Measurements from ENCODE around the gene CRACDL.

CRACDL gene

GRCh38 chr2:98800330-98801064 lies 135.5 kb downstream of the CRACDL start:
- no peak for FAIRE-seq

GRCh38 chr2:98799375-98800329 lies 136.4 kb downstream of the CRACDL start:
- FAIRE-seq = no peak

GRCh38 chr2:98796775-98797544 lies 139.1 kb downstream of the CRACDL start:
- FAIRE-seq = no peak

- FAIRE-seq = no peak
These were observed 139.9 kb downstream of the CRACDL start for GRCh38 chr2:98795891-98796676.

GRCh38 chr2:98793897-98794830 lies 141.9 kb downstream of the CRACDL start:
- no peak for FAIRE-seq

GRCh38 chr2:98793275-98793674 lies 142.8 kb downstream of the CRACDL start:
- no peak for FAIRE-seq

GRCh38 chr2:98790221-98790620 lies 145.8 kb downstream of the CRACDL start:
- no peak for FAIRE-seq

GRCh38 chr2:98787700-98788099 lies 148.3 kb downstream of the CRACDL start:
- FAIRE-seq = no peak

- no peak for FAIRE-seq
These were observed 149.8 kb downstream of the CRACDL start for GRCh38 chr2:98786179-98786578.

- FAIRE-seq = no peak
These were observed 153.5 kb downstream of the CRACDL start for GRCh38 chr2:98782570-98782969.

GRCh38 chr2:98781822-98782221 lies 154.2 kb downstream of the CRACDL start:
- FAIRE-seq = no peak

- no peak for FAIRE-seq
These were observed 157.1 kb downstream of the CRACDL start for GRCh38 chr2:98778741-98779483.

- no peak for FAIRE-seq
These were observed 157.9 kb downstream of the CRACDL start for GRCh38 chr2:98778151-98778550.

GRCh38 chr2:98777710-98778109 lies 158.3 kb downstream of the CRACDL start:
- no peak for FAIRE-seq

- no peak for FAIRE-seq
These were observed 158.9 kb downstream of the CRACDL start for GRCh38 chr2:98777076-98777475.

GRCh38 chr2:98776136-98776535 lies 159.9 kb downstream of the CRACDL start:
- FAIRE-seq = no peak

- no peak for FAIRE-seq
These were observed 160.7 kb downstream of the CRACDL start for GRCh38 chr2:98775146-98775986.

GRCh38 chr2:98773907-98774306 lies 162.1 kb downstream of the CRACDL start:
- no peak for FAIRE-seq

GRCh38 chr2:98773169-98773568 lies 162.9 kb downstream of the CRACDL start:
- no peak for FAIRE-seq

All from colon (tissue), 2 donors.